Measurements from ENCODE around the gene CHST12.
A peak's percentile ranks its signal among the peaks of the same experiment; 100 is the strongest.

Gene CHST12

GRCh38 chr7:2403014-2403717, at the start of gene CHST12:
CHST12 (plus strand) TSS chr7:2403611; CDS start chr7:2432640, 29,029 bp downstream.
- Mint-ChIP-seq H3K9me3 (no peaks in the 10 kb centered on the region), H3K27ac (peak within 1 kb of the TSS; percentile 65), H3K27me3 (no peaks in the 10 kb centered on the region), H3K4me3 (peak within 1 kb of the TSS; percentile 88), H3K36me3 (no peaks in the 10 kb centered on the region), H3K4me1 (peaks cover 51% of the 10 kb centered on the region)

- Mint-ChIP-seq H3K4me1 (peaks cover 27% of the 10 kb centered on the region), H3K27me3 (no peaks in the 10 kb centered on the region), H3K27ac (peak overlapping the region; percentile 100), H3K9me3 (no peaks in the 10 kb centered on the region), H3K4me3 (peak overlapping the region; percentile 95), H3K36me3 (peaks cover 7% of the 10 kb centered on the region)
These were observed 49.5 kb upstream of the CHST12 start for GRCh38 chr7:2353936-2354185.

GRCh38 chr7:2354186-2354938, 49.0 kb upstream of the CHST12 start, which contains the start of gene EIF3B:
EIF3B (plus strand) TSS chr7:2354827; CDS start chr7:2354922, 95 bp downstream.
- Mint-ChIP-seq H3K9me3 (no peaks in the 10 kb centered on the region), H3K27ac (peak within 1 kb of the TSS; percentile 100), H3K27me3 (no peaks in the 10 kb centered on the region), H3K4me3 (peak within 1 kb of the TSS; percentile 95), H3K36me3 (peaks cover 9% of the 10 kb centered on the region), H3K4me1 (peaks cover 32% of the 10 kb centered on the region)

GRCh38 chr7:2354939-2355704, 48.3 kb upstream of the CHST12 start:
- H3K27ac Mint-ChIP-seq, result peak overlapping the region; percentile 100
- peaks cover 39% of the 10 kb centered on the region for H3K4me1 Mint-ChIP-seq
- H3K36me3 Mint-ChIP-seq, result peaks cover 9% of the 10 kb centered on the region

GRCh38 chr7:2355705-2356008, 47.8 kb upstream of the CHST12 start:
- H3K36me3 Mint-ChIP-seq, result peaks cover 14% of the 10 kb centered on the region
- peak overlapping the region; percentile 91 for H3K27ac Mint-ChIP-seq
- H3K4me3 Mint-ChIP-seq, result peak overlapping the region; percentile 92
- no peaks in the 10 kb centered on the region for H3K9me3 Mint-ChIP-seq
- H3K27me3 Mint-ChIP-seq, result no peaks in the 10 kb centered on the region
- peaks cover 45% of the 10 kb centered on the region for H3K4me1 Mint-ChIP-seq

More at GRCh38 chr7:2354939-2355704, 48.3 kb upstream of the CHST12 start:
- no peaks in the 10 kb centered on the region for H3K27me3 Mint-ChIP-seq
- H3K4me3 Mint-ChIP-seq, result peak overlapping the region; percentile 95
- no peaks in the 10 kb centered on the region for H3K9me3 Mint-ChIP-seq

GRCh38 chr7:2357165-2357564, 46.2 kb upstream of the CHST12 start:
- H3K4me3 Mint-ChIP-seq, result peak overlapping the region; percentile 92
- no peaks in the 10 kb centered on the region for H3K9me3 Mint-ChIP-seq
- H3K4me1 Mint-ChIP-seq, result peaks cover 48% of the 10 kb centered on the region
- H3K36me3 Mint-ChIP-seq, result peaks cover 16% of the 10 kb centered on the region
- no peak overlapping the region for H3K27ac Mint-ChIP-seq
- H3K27me3 Mint-ChIP-seq, result no peaks in the 10 kb centered on the region

- Mint-ChIP-seq H3K27me3 (no peaks in the 10 kb centered on the region), H3K4me1 (peaks cover 48% of the 10 kb centered on the region), H3K27ac (peak overlapping the region; percentile 87), H3K36me3 (peaks cover 18% of the 10 kb centered on the region), H3K9me3 (no peaks in the 10 kb centered on the region), H3K4me3 (peak overlapping the region; percentile 92)
These were observed 45.8 kb upstream of the CHST12 start for GRCh38 chr7:2357571-2357970.

- H3K36me3 Mint-ChIP-seq, result peaks cover 22% of the 10 kb centered on the region
These were observed 44.4 kb upstream of the CHST12 start for GRCh38 chr7:2358968-2359527.

GRCh38 chr7:2359610-2360009, 43.8 kb upstream of the CHST12 start:
- H3K27ac Mint-ChIP-seq, result no peak overlapping the region
- no peaks in the 10 kb centered on the region for H3K27me3 Mint-ChIP-seq
- H3K4me1 Mint-ChIP-seq, result peaks cover 44% of the 10 kb centered on the region
- peak overlapping the region; percentile 59 for H3K4me3 Mint-ChIP-seq
- no peaks in the 10 kb centered on the region for H3K9me3 Mint-ChIP-seq
- peaks cover 22% of the 10 kb centered on the region for H3K36me3 Mint-ChIP-seq

More at GRCh38 chr7:2358968-2359527, 44.4 kb upstream of the CHST12 start:
- Mint-ChIP-seq H3K9me3 (no peaks in the 10 kb centered on the region), H3K27ac (no peak overlapping the region), H3K27me3 (no peaks in the 10 kb centered on the region), H3K4me1 (peaks cover 44% of the 10 kb centered on the region), H3K4me3 (peak overlapping the region; percentile 59)

- Mint-ChIP-seq H3K27ac (peak overlapping the region; percentile 41), H3K27me3 (no peaks in the 10 kb centered on the region), H3K36me3 (peaks cover 22% of the 10 kb centered on the region), H3K9me3 (no peaks in the 10 kb centered on the region), H3K4me1 (peaks cover 44% of the 10 kb centered on the region), H3K4me3 (no peak overlapping the region)
These were observed 42.6 kb upstream of the CHST12 start for GRCh38 chr7:2360796-2361195.

- Mint-ChIP-seq H3K36me3 (peaks cover 17% of the 10 kb centered on the region), H3K4me1 (peaks cover 33% of the 10 kb centered on the region), H3K9me3 (no peaks in the 10 kb centered on the region), H3K27ac (no peak overlapping the region), H3K4me3 (peak overlapping the region; percentile 19), H3K27me3 (no peaks in the 10 kb centered on the region)
These were observed 40.9 kb upstream of the CHST12 start for GRCh38 chr7:2362385-2363088.

GRCh38 chr7:2369139-2369538, 34.3 kb upstream of the CHST12 start:
- Mint-ChIP-seq H3K27me3 (no peaks in the 10 kb centered on the region), H3K9me3 (no peaks in the 10 kb centered on the region), H3K27ac (peak overlapping the region; percentile 46), H3K4me3 (no peak overlapping the region), H3K4me1 (no peaks in the 10 kb centered on the region), H3K36me3 (peaks cover 9% of the 10 kb centered on the region)

- no peak overlapping the region for H3K4me3 Mint-ChIP-seq
- H3K9me3 Mint-ChIP-seq, result no peaks in the 10 kb centered on the region
- peaks cover 13% of the 10 kb centered on the region for H3K36me3 Mint-ChIP-seq
- H3K27ac Mint-ChIP-seq, result no peak overlapping the region
- H3K27me3 Mint-ChIP-seq, result no peaks in the 10 kb centered on the region
- no peaks in the 10 kb centered on the region for H3K4me1 Mint-ChIP-seq
These were observed 32.1 kb upstream of the CHST12 start for GRCh38 chr7:2371329-2371728.

GRCh38 chr7:2372724-2373123, 30.7 kb upstream of the CHST12 start:
- Mint-ChIP-seq H3K27ac (peak overlapping the region; percentile 30), H3K4me3 (no peak overlapping the region), H3K36me3 (peaks cover 19% of the 10 kb centered on the region), H3K27me3 (no peaks in the 10 kb centered on the region), H3K9me3 (no peaks in the 10 kb centered on the region), H3K4me1 (no peaks in the 10 kb centered on the region)

- Mint-ChIP-seq H3K36me3 (peaks cover 19% of the 10 kb centered on the region), H3K4me3 (no peak overlapping the region), H3K27me3 (no peaks in the 10 kb centered on the region), H3K27ac (peak overlapping the region; percentile 30), H3K9me3 (no peaks in the 10 kb centered on the region), H3K4me1 (no peaks in the 10 kb centered on the region)
These were observed 30.3 kb upstream of the CHST12 start for GRCh38 chr7:2373124-2373556.
